BE2C (cell line): Measurements from ENCODE around the gene USP28.
A peak's percentile ranks its signal among the peaks of the same experiment; 100 is the strongest.
"Not testable (repeated sequence)": the region's sequence is repeated elsewhere in the genome, so short reads cannot be mapped to it uniquely, and the experiment has no call there.

ENCODE experiments used
- DNase-seq: peaks from one replicate; pipeline ENCODE4 v3.0.0-alpha.2; 2020
- H3K27me3 ChIP-seq: fragments of 250-450 bp; sonication (Bioruptor Pico); 2 replicates; pipeline ENCODE4 v1.5.1; 2020; ENCODE audit warnings: mild to moderate bottlenecking
- H3K36me3 ChIP-seq: fragments of 250-450 bp; sonication (Bioruptor Pico); 2 replicates; pipeline ENCODE4 v1.5.1; 2020; ENCODE audit warnings: mild to moderate bottlenecking
- H3K4me1 ChIP-seq: fragments of 250-450 bp; sonication (Bioruptor Pico); 2 replicates; pipeline ENCODE4 v1.5.1; 2020
- H3K4me3 ChIP-seq: 2 replicates; pipeline ENCODE4 v1.5.1; 2011; ENCODE audit warnings: low read depth, low read length
- H3K9me3 ChIP-seq: fragments of 250-450 bp; sonication (Bioruptor Pico); 2 replicates; pipeline ENCODE4 v1.5.1; 2020
- CTCF ChIP-seq: IDR thresholded peaks from 2 replicates; pipeline ENCODE4 v1.5.1; 2012; ENCODE audit warnings: mild to moderate bottlenecking, low read depth, low read length

The USP28 gene

GRCh38 chr11:113805640-113806039 lies 69.7 kb downstream of the USP28 start:
- Histone ChIP-seq H3K27me3 (no peaks in the 10 kb centered on the region), H3K36me3 (peaks cover 26% of the 10 kb centered on the region), H3K4me3 (no peak overlapping the region), H3K4me1 (no peaks in the 10 kb centered on the region; the same call in 1 of the 2 replicates), H3K9me3 (no peaks in the 10 kb centered on the region)
- TF ChIP-seq CTCF = no peak
- no peak for DNase-seq

GRCh38 chr11:113802621-113803020 lies 72.8 kb downstream of the USP28 start:
- Histone ChIP-seq H3K9me3 (no peaks in the 10 kb centered on the region), H3K36me3 (peaks cover 30% of the 10 kb centered on the region), H3K4me1 (no peaks in the 10 kb centered on the region; the same call in 1 of the 2 replicates), H3K4me3 (no peak overlapping the region), H3K27me3 (no peaks in the 10 kb centered on the region)
- no peak for DNase-seq
- no peak for TF ChIP-seq CTCF

GRCh38 chr11:113796663-113797259 lies 78.6 kb downstream of the USP28 start:
- Histone ChIP-seq H3K27me3 (no peaks in the 10 kb centered on the region), H3K36me3 (peaks cover 10% of the 10 kb centered on the region), H3K9me3 (no peaks in the 10 kb centered on the region), H3K4me3 (no peak overlapping the region), H3K4me1 (no peaks in the 10 kb centered on the region; the same call in 1 of the 2 replicates)
- peak; percentile 81 for TF ChIP-seq CTCF
- peak; percentile 55 for DNase-seq

- TF ChIP-seq CTCF = no peak
- Histone ChIP-seq H3K9me3 (no peaks in the 10 kb centered on the region), H3K36me3 (no peaks in the 10 kb centered on the region), H3K4me3 (no peak overlapping the region), H3K4me1 (no peaks in the 10 kb centered on the region), H3K27me3 (no peaks in the 10 kb centered on the region)
- no peak for DNase-seq
Measured at GRCh38 chr11:113789675-113790320, 85.6 kb downstream of the USP28 start.

GRCh38 chr11:113789016-113789415 lies 86.4 kb downstream of the USP28 start:
- not testable (repeated sequence) for DNase-seq, H3K36me3 ChIP-seq, H3K9me3 ChIP-seq

GRCh38 chr11:113782134-113782533 lies 93.2 kb downstream of the USP28 start:
- TF ChIP-seq CTCF = no peak
- no peak overlapping the region for H3K4me3 ChIP-seq
- H3K36me3 ChIP-seq = no peaks in the 10 kb centered on the region

More at GRCh38 chr11:113789016-113789415, 86.4 kb downstream of the USP28 start:
- H3K27me3 ChIP-seq, H3K4me1 ChIP-seq, H3K4me3 ChIP-seq: not testable (repeated sequence)

More at GRCh38 chr11:113782134-113782533, 93.2 kb downstream of the USP28 start:
- H3K9me3 ChIP-seq = no peaks in the 10 kb centered on the region
- no peaks in the 10 kb centered on the region for H3K27me3 ChIP-seq
- DNase-seq = no peak
- peaks cover 5% of the 10 kb centered on the region for H3K4me1 ChIP-seq
